ENCODE measurements around the gene TTN.

Gene TTN

GRCh38 chr2:178811045-178811444 lies 3.8 kb upstream of the TTN start:
- DNase-seq, result no peak

DNA sequence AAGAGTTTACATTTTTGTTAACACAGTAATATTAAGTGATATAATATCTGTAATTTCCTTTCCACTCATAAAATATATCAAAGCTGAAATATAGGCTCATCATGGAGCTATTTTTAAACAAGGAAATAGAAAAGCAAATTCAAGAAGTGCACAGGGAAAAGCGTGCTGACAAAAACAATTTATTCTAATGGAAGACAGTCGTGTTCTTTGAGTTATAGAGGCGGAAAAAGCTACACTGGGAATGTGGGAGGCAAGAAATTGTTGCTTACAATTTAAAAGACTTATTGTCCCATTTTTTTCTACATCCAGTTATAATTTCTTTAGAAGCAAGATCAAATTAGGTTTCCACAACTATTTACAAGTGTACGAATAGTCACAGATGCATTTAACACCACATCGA lies 3.2 kb upstream of the TTN start:
- DNase-seq, result no peak

DNA sequence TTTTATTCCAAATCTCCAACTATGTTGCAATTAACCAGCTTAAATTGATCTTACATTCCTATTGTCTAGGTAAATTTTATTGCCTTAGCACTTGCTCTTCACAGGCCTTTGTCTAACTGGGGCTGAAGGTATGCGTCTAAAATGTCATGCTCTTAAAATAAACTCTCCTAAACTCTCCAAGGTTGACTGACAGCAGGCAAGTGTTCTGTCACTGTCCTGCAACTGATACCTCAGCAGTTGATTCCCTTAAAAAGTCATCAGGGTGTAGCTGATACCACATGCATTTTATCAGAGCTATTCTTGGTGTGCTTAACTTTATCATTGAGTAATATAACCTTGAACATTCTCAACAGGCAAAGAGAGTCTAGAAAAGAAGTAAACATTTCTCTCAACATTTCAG lies 680 bp downstream of the TTN start:
- no peak for DNase-seq

- no peak for DNase-seq
Measured at GRCh38 chr2:178805457-178805856, 1.8 kb downstream of the TTN start.

GRCh38 chr2:178804791-178805190 lies 2.4 kb downstream of the TTN start:
- DNase-seq, result no peak

DNA sequence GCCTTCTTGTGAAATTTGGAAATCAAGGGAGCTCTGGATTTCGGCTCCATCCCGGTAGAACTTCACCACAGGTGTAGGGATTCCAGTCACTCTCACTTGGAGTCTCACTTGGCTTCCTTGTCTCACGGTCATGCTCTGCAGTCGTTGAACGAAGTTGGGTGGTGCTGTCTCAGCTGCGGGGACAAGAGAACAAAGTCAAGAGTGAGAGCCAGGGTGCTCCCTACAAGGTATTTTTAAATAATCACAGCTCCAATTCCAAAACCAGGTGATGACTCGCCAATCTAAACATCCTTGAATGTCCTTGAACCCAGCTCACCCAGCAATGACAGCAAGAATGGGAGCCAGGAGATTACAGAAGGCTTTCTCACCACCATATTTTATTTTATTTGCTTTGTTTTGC lies 6.7 kb downstream of the TTN start:
- DNase-seq, result no peak

DNA sequence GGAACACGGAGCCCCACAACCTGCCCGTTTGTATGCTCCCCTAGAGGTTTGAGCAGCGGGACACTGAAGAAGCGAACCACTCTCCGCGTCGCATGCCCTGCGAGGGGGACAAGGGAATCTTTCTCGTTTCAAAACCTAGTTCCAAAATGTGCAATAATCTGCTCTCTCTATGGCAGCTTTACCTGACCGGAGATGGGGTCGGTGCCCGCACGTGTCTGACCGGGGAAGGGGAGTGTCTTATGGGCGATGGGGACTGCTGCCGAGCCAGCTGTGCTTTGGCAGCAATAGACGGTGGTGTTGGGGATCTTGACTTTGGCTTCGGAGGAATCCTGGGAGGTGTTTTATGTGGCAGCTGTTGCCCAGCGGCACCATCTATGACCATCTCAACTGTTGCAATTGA lies 7.9 kb downstream of the TTN start:
- DNase-seq, result no peak

DNA sequence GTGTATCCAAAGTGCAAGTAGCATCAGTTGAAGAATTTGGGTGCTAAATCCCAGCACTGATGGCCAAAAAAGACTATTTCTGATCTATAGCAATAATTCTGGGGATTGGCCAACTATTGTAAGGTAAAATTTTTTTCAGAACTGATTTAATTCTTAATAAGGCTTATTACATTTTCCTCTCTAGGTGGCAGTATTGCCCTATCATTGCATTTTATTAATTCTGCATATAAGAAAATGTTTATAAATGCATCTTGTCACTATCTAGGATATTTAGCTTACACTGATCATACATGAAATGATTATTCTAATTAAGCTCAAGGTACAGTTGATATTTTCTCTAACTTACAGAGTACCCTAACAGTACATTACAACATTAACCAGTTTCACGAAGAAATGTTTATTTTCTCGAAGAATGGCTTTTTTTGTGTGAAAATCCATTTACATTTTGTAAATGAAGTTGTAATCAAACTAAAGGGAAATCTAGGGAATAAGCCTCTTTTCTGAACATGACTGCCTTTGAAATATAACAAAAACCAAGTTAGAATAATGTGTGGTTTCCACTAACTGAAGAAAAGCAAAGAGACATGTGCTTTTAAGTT lies 11.0 kb downstream of the TTN start:
- DNase-seq, result no peak

- no peak for DNase-seq
Measured at GRCh38 chr2:178787934-178788333, 19.3 kb downstream of the TTN start.

DNA sequence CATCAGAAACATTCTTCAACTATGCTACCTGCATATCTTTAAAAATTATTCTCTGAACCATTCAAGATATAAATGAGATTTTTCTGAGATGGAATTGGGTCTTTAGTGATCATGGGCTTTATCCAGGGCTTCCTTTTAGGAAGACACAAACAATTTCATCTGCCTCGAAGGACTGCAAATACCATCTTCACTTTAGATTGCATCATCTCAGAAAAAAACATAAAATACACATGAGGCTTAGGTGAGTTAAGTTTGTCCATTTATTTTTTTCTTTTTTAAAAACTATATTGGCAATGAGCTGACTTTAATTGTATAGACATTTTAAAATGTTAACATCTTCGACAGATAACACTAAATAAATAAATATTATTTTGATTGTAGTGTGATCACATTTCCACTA lies 20.1 kb downstream of the TTN start:
- no peak for DNase-seq

DNA sequence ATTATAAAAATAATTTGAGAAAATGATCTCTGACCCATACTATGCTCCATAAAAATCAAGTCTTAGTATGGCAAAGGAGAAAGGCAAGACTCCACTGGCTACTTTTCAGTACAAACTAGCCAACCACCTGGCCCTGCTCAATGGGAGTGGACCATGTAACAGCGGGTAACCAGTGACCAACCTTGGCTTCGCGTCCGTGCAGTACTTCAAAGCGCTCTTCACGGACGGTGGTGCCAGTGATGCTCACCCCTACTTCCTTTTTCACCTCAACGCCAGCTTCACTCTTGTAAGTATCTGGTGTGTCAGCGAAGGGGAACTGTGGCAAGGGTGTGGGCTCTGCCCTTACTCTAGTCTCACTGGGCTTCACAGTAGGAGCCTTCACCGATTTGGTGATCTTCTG lies 23.3 kb downstream of the TTN start:
- no peak for DNase-seq

DNA sequence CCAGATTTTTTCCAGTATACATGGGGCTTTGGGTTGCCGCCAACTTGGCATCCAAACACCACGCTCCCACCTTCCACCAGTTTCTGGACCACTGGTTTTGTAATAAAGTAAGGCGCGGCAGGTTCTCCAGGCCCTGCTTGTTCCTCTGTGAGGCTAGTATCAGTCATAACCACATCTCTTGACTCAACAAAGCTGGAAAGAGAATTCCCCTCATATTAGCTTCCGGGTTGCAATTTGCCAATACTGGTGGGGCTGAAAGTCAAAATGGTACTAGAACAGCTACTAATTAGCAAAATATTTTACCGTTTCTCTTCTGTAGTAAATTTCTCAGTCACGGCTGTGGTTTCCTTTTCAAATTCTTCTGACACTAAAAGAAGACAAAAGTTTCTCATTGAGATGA lies 25.0 kb downstream of the TTN start:
- DNase-seq, result no peak

- no peak for DNase-seq
Measured at GRCh38 chr2:178777577-178777976, 29.6 kb downstream of the TTN start.

- DNase-seq, result no peak
Measured at GRCh38 chr2:178776751-178777150, 30.5 kb downstream of the TTN start.

DNA sequence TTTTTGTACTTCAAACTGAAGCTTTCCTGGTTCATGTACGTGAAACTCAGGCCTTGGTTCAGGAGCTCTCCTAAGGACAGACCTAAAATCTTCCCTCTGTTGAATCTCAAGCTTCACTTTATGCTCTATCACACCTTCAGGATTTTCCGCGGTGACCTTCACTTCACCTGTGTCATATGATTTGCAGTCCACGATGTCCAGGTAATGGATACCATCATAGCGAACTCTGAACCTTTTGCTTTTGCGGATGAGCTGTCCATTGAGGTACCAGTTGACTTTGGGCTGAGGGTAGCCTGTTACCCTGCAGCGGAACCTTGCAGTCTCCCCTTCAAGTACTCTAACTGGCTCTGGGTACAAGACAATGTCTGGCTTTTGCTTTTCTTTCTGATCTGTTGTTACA lies 31.2 kb downstream of the TTN start:
- no peak for DNase-seq

DNA sequence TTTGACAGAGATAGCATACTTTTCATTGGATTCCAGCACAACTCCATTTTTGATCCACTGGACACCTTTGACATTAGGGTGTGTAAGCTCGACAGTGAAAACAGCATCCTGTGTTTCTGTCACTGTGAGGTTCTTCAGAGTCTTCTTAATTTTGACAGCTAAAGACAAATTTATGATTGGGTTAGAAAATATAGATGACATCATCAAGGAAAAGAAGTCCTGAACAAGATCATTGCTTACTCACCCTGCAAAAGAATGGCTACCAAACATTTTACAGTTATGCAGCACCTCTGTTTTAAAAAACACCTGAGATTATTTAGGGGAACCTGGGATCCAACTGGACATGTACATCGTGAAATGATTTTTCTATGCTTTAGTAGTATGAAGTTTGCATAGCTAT lies 36.7 kb downstream of the TTN start:
- DNase-seq, result no peak

- DNase-seq, result no peak
Measured at GRCh38 chr2:178767094-178768060, 39.8 kb downstream of the TTN start.

DNA sequence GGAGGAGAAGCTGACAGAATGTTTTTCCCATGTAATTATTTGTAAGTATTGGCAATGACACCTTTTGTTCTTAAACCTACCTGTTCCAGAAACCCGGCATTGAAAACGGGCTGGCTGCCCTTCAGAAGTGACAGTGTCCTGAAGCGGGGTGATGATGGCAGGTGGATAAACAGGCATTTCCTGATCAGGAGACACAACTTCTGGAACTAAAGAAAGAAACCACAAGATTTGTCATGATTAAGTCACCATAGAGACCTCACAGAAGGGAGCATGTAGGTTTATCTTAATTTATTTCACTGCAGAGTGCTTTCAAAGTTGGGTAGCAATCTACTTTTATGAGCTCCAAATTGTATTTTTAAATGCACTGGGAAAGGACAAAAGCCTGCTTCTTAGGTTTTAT lies 43.1 kb downstream of the TTN start:
- no peak for DNase-seq

- DNase-seq, result peak in 1 of 2 experiments; percentile 8
Measured at GRCh38 chr2:178761759-178762371, 45.4 kb downstream of the TTN start.

DNA sequence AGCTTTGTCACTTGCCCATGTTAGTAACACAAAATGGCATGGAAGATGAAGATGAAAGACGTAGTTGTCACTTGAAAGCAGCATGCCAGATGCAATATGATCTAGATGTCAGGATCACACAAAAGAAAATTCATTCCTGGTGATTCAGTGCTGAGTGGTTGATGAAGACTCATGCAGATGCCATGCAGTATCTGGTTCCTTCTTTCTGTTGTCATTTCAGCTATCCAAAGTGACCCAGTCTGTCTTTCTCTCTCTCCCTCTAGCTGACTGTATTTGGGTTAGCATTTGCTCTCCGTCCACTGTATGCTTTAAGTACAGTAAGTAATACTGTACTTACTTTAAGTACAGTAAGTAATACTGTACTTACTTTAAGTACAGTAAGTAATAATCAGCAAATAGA lies 50.4 kb downstream of the TTN start:
- DNase-seq, result no peak

DNA sequence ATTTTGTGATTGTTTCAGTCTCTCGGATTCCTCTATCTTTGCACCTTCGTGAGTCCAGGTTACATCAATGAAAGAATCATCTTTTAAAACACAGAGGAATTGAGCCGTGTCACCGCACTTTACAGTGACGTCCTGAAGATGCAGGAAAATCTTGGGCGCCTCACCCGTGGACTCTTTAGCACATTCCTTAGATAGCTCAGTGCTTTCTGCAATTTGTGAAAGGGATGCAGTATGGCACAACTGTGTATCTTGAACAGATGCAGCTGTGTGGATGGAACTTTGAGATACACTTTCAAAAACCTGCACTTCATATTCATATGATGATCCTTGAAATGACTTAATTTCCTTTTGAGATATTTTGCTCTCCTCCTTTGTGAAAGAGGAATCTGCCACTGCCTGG lies 50.9 kb downstream of the TTN start:
- DNase-seq, result no peak

GRCh38 chr2:178747767-178748166 lies 59.5 kb downstream of the TTN start:
- no peak for DNase-seq

- no peak for DNase-seq
Measured at GRCh38 chr2:178734518-178734917, 72.7 kb downstream of the TTN start.

DNA sequence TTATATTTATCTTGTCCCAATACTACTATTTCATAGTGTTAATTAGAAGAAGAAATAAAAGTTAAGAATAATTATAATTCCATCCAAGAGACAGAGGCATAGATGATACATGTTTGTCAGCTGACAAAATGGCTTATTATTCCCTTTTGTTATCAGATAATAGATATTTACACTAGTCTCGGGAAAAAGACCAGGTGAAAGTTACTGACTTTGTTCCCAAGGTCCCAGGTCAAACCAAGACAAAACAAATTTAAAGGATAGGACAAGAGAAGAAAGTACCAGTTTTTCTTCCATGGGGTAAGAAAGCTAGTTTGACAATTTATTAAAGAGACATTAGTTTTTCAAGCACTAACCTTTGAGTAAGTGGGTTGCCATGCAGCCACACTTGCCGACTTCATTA lies 73.2 kb downstream of the TTN start:
- no peak for DNase-seq
